Measurements from ENCODE around the gene PLXDC2. TPM values are rescaled to one million over a fixed set of nuclear protein-coding genes. Genes with fewer than 3 reads are reported as not detected.

PLXDC2 gene
- total RNA-seq, 1 experiment from 2014 or later = 0.20 TPM

DNA sequence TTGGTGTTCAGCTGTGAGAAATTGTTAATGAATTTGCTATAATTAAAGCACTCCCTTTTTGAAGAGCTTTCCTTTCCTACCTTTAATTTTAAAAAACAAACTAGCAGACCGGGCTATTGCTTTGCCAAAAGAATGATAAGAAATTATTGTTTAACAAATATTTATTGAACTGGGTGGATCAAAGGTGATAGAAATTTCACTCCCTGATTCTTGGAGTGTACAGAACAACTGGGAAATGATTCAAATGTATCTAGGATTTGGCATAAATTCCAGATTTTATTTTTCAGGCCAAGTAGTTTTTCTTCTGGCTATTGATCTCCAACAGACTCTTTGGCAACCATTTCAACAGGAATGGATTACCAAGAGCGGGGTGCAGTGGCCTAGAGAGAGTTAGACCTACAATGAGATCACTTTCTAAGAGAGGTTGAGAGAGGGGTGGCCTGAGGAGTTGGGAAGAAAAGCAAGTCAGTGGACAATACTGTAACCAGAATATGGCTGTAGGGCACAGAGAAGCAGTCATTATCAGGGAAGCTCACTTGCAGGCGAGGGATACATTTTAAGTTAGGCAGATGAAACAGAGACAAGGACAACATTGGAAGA is 71.9 kb downstream of the PLXDC2 start:
- Histone ChIP-seq H2AFZ (ENCODE audit: low read depth, low read length, poor library complexity, severe bottlenecking) (no peak overlapping the region), H3K79me2 (ENCODE audit: insufficient read depth, low read length) (no peaks in the 10 kb centered on the region), H3K36me3 (ENCODE audit: control insufficient read depth in 1 of 2, insufficient read depth in 2 of 2, low read length in 2 of 2) (no peaks in the 10 kb centered on the region), H4K20me1 (ENCODE audit: insufficient read depth) (no peaks in the 10 kb centered on the region), H3K9me2 (ENCODE audit: insufficient read depth) (no peaks in the 10 kb centered on the region), H3K27ac (ENCODE audit: low read depth, low read length) (no peak overlapping the region), H3K4me2 (ENCODE audit: low read length) (no peak overlapping the region), H3K4me1 (ENCODE audit: control insufficient read depth in 1 of 2, insufficient read depth in 2 of 2, low read length in 2 of 2) (no peaks in the 10 kb centered on the region), H3K4me3 (replicated peaks in 1 of 2; ENCODE audit: low read depth in 1 of 2, low read length in 2 of 2) (no peak overlapping the region), H3K9ac (ENCODE audit: low read length) (no peak overlapping the region), H3K27me3 (ENCODE audit: insufficient read depth, low read length) (no peaks in the 10 kb centered on the region), H3K9me3 (ENCODE audit: control insufficient read depth in 1 of 2, insufficient read depth in 1 of 2, low read depth in 1 of 2, low read length in 2 of 2) (peaks cover 3 to 18% of the 10 kb centered on the region in 2 experiments; a peak in 2 of 4 replicates)
- ATAC-seq (no peak), DNase-seq (ENCODE audit: low read depth, low spot score) (no peak)
- ChIA-PET CTCF (no interaction called here), RAD21 (ENCODE audit: low non-redundant PET in 1 of 2, low total read pairs in 2 of 2, uncharacterized antibody in 2 of 2, unreplicated experiment in 2 of 2) (no interaction called here), POLR2A (no interaction called here)
- intact Hi-C loops (cut with micrococcal nuclease) = no loop called here
- TF ChIP-seq CEBPB (IDR thresholded peaks at IDR 0.05; ENCODE audit: low read depth) = no peak
- TF ChIP-seq POLR2AphosphoS5 (IDR thresholded peaks at IDR 0.05; ENCODE audit: low read depth, low read length) = no peak
- TF ChIP-seq ZFX (IDR thresholded peaks at IDR 0.05) = no peak
- no peak for TF ChIP-seq EZH2 (IDR thresholded peaks at IDR 0.05)
- TF ChIP-seq SIN3A (IDR thresholded peaks at IDR 0.05; ENCODE audit: low read depth) = no peak
- no peak for TF ChIP-seq ZBTB33 (IDR thresholded peaks at IDR 0.05; ENCODE audit: extremely low read depth, insufficient replicate concordance, low read length)
- TF ChIP-seq ELF1 (IDR thresholded peaks at IDR 0.05; ENCODE audit: borderline replicate concordance, low read depth) = no peak
- BruUV-seq (replicated peaks) = no TSS peak

DNA sequence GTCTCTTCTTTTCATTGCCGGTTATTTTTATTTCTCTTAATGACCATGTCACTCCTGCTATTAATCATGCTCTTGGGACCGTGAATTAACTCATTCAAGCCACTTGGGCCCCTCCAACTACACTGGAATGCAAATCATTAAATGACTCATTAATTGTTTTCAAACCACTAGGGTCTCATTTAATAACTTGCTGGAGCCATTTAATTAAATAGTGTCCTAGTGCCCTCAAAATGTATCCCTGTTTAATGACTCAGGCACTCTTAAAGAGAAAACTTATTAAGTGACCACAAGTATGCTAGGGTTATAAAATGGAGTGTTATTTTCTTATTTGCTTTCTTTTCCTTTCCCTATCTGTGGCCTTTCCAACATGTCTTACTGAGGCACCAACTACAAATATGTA is 73.0 kb downstream of the PLXDC2 start:
- no peaks in the 10 kb centered on the region for H3K9me2 ChIP-seq (ENCODE audit: insufficient read depth)
- no peak overlapping the region for H3K9ac ChIP-seq (ENCODE audit: low read length)
- POLR2A ChIA-PET = no interaction called here
- no TSS peak for BruUV-seq (replicated peaks)
- no peaks in the 10 kb centered on the region for H3K4me1 ChIP-seq (ENCODE audit: control insufficient read depth in 1 of 2, insufficient read depth in 2 of 2, low read length in 2 of 2)
- H3K27ac ChIP-seq (ENCODE audit: low read depth, low read length) = no peak overlapping the region
- H3K36me3 ChIP-seq (ENCODE audit: control insufficient read depth in 1 of 2, insufficient read depth in 2 of 2, low read length in 2 of 2) = no peaks in the 10 kb centered on the region
- intact Hi-C loops (cut with micrococcal nuclease) = no loop called here
- ATAC-seq (no peak), DNase-seq (ENCODE audit: low read depth, low spot score) (no peak)
- no peak overlapping the region for H2AFZ ChIP-seq (ENCODE audit: low read depth, low read length, poor library complexity, severe bottlenecking)
- H3K79me2 ChIP-seq (ENCODE audit: insufficient read depth, low read length) = no peaks in the 10 kb centered on the region
- H3K9me3 ChIP-seq (ENCODE audit: control insufficient read depth in 1 of 2, insufficient read depth in 1 of 2, low read depth in 1 of 2, low read length in 2 of 2) = peaks cover 3 to 18% of the 10 kb centered on the region in 2 experiments; a peak in 2 of 4 replicates
- H3K4me2 ChIP-seq (ENCODE audit: low read length) = no peak overlapping the region
- RAD21 ChIA-PET (ENCODE audit: low non-redundant PET in 1 of 2, low total read pairs in 2 of 2, uncharacterized antibody in 2 of 2, unreplicated experiment in 2 of 2) = no interaction called here
- CTCF ChIA-PET = no interaction called here
- H4K20me1 ChIP-seq (ENCODE audit: insufficient read depth) = no peaks in the 10 kb centered on the region
- no peak overlapping the region for H3K4me3 ChIP-seq (replicated peaks in 1 of 2; ENCODE audit: low read depth in 1 of 2, low read length in 2 of 2)
- no peaks in the 10 kb centered on the region for H3K27me3 ChIP-seq (ENCODE audit: insufficient read depth, low read length)
- TF ChIP-seq EZH2phosphoT487 (IDR thresholded peaks at IDR 0.05; ENCODE audit: borderline replicate concordance) = no peak
- TF ChIP-seq POLR2AphosphoS5 (IDR thresholded peaks at IDR 0.05; ENCODE audit: low read depth, low read length) = no peak
- TF ChIP-seq FOSL1 (IDR thresholded peaks at IDR 0.05; ENCODE audit: low read depth) = no peak
- TF ChIP-seq, protein P1, sequence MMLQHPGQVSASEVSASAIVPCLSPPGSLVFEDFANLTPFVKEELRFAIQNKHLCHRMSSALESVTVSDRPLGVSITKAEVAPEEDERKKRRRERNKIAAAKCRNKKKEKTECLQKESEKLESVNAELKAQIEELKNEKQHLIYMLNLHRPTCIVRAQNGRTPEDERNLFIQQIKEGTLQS (IDR thresholded peaks at IDR 0.05) = no peak
- TF ChIP-seq POLR2A (IDR thresholded peaks at IDR 0.05; ENCODE audit: borderline replicate concordance, extremely low read depth, insufficient read depth, insufficient read length) = no peak
- TF ChIP-seq JUND (IDR thresholded peaks at IDR 0.05) = no peak
- TF ChIP-seq EZH2 (IDR thresholded peaks at IDR 0.05) = no peak
- TF ChIP-seq, protein P2, sequence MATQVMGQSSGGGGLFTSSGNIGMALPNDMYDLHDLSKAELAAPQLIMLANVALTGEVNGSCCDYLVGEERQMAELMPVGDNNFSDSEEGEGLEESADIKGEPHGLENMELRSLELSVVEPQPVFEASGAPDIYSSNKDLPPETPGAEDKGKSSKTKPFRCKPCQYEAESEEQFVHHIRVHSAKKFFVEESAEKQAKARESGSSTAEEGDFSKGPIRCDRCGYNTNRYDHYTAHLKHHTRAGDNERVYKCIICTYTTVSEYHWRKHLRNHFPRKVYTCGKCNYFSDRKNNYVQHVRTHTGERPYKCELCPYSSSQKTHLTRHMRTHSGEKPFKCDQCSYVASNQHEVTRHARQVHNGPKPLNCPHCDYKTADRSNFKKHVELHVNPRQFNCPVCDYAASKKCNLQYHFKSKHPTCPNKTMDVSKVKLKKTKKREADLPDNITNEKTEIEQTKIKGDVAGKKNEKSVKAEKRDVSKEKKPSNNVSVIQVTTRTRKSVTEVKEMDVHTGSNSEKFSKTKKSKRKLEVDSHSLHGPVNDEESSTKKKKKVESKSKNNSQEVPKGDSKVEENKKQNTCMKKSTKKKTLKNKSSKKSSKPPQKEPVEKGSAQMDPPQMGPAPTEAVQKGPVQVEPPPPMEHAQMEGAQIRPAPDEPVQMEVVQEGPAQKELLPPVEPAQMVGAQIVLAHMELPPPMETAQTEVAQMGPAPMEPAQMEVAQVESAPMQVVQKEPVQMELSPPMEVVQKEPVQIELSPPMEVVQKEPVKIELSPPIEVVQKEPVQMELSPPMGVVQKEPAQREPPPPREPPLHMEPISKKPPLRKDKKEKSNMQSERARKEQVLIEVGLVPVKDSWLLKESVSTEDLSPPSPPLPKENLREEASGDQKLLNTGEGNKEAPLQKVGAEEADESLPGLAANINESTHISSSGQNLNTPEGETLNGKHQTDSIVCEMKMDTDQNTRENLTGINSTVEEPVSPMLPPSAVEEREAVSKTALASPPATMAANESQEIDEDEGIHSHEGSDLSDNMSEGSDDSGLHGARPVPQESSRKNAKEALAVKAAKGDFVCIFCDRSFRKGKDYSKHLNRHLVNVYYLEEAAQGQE (IDR thresholded peaks at IDR 0.05; ENCODE audit: low read depth) = no peak
- TF ChIP-seq SIN3A (IDR thresholded peaks at IDR 0.05; ENCODE audit: low read depth) = no peak
- no peak for TF ChIP-seq RAD21 (IDR thresholded peaks at IDR 0.05; ENCODE audit: low read depth)
- TF ChIP-seq, protein P3, sequence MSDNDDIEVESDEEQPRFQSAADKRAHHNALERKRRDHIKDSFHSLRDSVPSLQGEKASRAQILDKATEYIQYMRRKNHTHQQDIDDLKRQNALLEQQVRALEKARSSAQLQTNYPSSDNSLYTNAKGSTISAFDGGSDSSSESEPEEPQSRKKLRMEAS (IDR thresholded peaks at IDR 0.05) = no peak
- TF ChIP-seq YY1 (IDR thresholded peaks at IDR 0.05; ENCODE audit: extremely low read depth, insufficient replicate concordance, low read depth, low read length) = no peak

Measured in HCT116 (cell line).